ENCODE data around the gene ANKRD23.

- TF ChIP-seq, protein P1, sequence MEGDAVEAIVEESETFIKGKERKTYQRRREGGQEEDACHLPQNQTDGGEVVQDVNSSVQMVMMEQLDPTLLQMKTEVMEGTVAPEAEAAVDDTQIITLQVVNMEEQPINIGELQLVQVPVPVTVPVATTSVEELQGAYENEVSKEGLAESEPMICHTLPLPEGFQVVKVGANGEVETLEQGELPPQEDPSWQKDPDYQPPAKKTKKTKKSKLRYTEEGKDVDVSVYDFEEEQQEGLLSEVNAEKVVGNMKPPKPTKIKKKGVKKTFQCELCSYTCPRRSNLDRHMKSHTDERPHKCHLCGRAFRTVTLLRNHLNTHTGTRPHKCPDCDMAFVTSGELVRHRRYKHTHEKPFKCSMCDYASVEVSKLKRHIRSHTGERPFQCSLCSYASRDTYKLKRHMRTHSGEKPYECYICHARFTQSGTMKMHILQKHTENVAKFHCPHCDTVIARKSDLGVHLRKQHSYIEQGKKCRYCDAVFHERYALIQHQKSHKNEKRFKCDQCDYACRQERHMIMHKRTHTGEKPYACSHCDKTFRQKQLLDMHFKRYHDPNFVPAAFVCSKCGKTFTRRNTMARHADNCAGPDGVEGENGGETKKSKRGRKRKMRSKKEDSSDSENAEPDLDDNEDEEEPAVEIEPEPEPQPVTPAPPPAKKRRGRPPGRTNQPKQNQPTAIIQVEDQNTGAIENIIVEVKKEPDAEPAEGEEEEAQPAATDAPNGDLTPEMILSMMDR (IDR thresholded peaks at IDR 0.05): no peak
- no peak for TF ChIP-seq POLR2AphosphoS5 (IDR thresholded peaks at IDR 0.05; ENCODE audit: insufficient read depth in 1 of 2, low read depth in 1 of 2)
- no peak for TF ChIP-seq POLR2A (IDR thresholded peaks at IDR 0.05)
These were observed 1.9 kb downstream of the ANKRD23 start for GRCh38 chr2:96841701-96842495.

All from vagina (tissue), 2 donors.